GM18502 (cell line): Measurements from ENCODE around the gene OSTN.
"Not testable (repeated sequence)": the region's sequence is repeated elsewhere in the genome, so short reads cannot be mapped to it uniquely, and the experiment has no call there.

Source experiments
- ATAC-seq: cut with Tn5 transposase; IDR thresholded peaks from one replicate; pipeline ENCODE4 v1.9.1; 2021; ENCODE audit warnings: mild to moderate bottlenecking; ENCODE audit not compliant: unreplicated experiment, poor library complexity

OSTN gene

DNA sequence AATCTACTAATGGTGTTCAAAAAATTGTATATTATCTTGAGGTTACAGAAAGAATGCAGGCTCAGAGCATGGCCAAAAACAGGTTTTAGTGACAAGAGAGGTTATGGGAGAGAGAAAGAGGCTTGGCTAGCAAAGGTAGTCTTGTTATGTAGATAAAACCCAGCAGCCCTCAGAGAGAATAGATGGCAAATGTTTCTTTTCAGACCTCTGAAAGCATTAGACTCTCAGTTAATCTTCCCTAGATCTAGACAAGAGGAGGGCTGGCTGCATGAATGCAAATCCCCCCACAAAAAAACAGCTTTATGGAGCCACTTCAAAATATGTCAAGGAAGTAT is 62.2 kb downstream of the OSTN start:
- no peak for ATAC-seq

DNA sequence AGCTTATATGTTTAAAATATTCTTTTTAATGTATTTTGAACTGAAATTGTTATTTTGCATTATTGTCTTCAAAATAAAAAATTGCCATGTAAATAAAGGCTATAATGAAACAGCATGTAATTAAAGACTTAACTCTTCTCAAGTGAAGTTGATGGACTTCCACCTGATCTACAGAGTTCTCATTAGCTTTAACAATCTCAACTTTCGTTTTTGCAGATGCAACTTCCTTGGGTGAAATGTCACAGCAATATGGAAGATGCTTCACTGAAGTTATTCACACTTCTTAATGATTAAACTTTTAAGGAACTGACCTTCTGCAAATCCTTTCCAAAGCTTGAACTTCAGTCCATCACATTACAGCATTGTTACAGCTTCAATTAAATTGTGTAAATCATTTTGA is 63.6 kb downstream of the OSTN start:
- no peak for ATAC-seq

DNA sequence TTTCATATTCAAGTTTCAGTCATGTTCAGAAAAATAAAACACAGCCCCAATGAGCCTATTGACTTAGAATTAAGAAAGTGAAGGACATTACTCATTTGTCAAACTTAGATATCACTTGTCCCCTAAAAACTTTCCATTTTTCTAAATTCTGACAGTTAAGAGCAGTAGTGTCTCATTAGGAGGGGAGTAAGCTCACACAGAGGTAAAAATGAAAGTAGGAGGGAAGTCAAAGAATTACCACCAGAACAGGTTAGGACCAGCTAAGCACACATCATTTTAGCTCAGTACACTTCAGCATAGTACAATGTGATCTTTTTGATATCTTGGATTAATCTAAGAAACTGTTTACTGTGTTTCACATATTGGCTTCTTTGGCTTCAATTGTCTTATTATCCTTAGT is 64.3 kb downstream of the OSTN start:
- peak; percentile 83 for ATAC-seq

DNA sequence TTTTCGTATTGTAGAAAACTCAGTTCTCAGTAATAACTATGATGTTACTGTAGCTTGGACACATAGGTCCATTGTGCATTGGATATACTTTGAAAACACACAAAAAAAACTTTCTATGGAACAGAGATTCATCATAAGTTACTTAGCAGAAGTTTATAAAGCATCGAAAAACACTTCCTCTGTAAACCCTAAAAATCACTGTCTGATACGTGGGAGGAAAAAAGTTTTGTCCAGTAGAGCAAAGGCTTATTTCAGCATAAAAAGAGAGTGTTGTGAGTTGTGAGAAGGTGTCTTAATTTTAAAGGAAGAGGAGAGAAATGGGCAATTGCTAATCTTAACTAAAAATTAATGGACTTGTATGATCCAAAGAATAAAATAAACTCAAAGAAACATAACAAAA is 64.8 kb downstream of the OSTN start:
- ATAC-seq: peak; percentile 31

DNA sequence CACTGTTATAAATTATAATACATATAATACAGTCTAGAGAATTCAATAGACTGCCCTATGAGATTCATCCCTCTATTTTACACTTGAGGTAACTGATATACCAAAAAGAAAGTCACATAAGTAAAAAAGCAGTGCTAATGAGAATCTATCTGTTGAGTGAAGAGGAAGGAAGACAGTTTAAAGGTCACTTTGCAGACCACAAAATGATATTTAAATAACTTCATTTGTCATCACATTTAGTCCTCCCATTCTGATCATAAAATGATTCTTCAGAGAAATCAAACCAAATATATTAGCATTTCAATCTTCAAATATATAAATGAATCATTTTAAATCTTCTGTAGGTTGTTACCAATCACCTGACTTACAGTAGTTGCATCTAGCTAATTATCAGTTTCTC is 69.7 kb downstream of the OSTN start:
- no peak for ATAC-seq

DNA sequence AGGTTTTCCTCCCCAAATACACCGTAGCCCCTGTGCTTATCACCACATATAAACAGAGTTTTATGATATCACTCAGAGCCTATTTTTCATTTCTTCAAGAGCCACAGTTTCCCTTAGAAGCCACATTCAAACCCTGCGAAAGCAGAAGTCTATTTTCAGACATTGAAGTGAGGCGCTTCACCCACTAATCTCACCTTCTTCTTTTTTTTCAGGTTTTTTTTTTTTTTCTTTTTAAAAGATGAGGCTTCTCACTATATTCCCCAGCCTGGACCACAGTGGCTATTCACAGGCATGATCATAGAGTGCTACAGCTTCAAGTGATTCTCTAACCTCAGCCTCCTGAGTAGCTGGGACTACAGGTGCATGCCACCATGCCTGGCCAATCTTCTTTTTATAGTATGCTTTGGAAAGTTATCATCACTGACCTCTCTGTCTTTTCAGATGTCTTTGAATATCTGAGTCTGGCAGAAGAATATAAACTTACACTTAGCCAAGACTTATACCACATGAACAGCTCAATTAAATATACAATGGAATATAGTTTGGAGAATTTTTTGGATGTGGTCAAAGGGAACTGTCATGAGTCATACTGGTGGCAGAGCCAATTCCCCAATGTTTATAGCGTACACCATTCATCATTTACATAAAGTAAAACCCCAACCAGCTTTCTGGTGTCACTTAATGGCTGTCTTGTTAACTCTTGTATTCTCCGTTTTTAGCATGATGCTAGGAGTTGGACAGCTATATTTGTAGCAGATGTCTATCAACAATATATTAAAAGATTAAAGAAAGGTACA is 70.4 kb downstream of the OSTN start:
- peak; percentile 72 for ATAC-seq

DNA sequence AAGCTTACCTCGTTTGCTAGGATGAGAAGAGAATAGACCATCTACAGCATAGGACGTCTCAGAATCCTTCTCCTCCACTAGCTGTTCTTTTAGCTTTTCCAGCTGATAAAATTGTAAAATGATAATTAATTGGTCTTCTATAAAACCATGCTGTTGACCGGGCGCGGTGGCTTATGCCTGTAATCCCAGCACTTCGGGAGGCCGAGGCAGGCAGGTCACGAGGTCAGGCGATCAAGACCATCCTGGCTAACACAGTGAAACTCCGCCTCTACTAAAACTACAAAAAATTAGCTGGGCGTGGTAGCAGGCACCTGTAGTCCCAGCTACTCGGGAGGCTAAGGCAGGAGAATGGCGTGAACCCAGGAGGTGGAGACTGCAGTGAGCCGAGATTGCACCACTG is 76.2 kb downstream of the OSTN start:
- ATAC-seq: not testable (repeated sequence)

DNA sequence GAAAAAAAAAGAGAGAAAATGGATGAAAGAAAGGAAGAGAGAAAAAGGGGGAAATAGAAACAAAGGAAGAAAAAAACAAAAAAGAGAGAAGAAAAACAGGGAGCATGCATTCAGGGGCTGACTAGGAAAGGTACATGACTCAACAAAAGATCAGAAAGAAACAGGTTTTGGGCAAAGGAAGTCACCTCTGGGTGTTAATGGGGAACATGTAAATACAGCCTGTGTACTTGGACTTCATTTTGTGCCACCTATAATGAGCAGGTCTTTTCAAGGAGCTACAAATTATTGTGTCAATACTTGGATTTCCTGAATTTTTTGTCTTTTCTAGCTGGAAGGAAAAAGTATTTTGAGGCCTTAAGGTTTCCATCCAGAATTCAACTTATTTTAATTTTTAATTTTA is 76.7 kb downstream of the OSTN start:
- no peak for ATAC-seq

DNA sequence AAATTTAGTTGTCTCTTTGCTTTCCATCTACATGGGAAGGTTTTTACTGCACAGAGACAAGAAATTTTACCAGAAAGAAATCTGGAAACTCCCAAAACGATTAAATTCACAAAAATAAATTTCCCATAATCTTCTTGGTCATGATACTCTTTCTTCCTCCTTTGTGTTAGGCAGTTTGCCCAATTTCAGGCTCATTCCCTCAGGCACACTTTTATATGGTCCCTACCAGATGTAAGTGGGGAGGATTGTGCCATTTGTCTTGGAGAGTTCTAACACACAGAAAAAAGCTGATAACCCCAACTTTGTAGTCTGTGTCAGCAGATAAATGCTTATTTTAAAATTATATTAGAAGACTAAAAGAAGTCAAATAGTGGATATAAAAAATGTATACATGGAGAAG is 81.1 kb downstream of the OSTN start:
- no peak for ATAC-seq

DNA sequence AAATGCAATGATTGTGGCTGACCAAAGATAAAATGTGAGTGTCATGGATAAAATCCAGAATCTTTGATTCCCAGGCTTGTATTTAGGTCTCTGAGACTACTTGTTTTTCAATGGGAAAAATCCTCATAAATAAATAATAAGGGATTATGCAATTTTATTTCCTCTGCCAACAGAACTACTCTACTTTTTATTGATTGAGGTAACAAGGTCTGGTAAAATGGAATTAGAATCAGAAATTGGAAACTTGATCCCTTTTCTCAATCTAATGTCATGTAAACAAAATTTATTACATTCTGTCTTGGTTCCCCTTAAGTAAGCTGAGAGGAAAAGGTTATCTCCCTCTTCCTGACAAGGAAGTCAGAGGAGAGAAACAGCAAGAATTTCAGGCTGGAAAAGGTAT is 81.8 kb downstream of the OSTN start:
- no peak for ATAC-seq

DNA sequence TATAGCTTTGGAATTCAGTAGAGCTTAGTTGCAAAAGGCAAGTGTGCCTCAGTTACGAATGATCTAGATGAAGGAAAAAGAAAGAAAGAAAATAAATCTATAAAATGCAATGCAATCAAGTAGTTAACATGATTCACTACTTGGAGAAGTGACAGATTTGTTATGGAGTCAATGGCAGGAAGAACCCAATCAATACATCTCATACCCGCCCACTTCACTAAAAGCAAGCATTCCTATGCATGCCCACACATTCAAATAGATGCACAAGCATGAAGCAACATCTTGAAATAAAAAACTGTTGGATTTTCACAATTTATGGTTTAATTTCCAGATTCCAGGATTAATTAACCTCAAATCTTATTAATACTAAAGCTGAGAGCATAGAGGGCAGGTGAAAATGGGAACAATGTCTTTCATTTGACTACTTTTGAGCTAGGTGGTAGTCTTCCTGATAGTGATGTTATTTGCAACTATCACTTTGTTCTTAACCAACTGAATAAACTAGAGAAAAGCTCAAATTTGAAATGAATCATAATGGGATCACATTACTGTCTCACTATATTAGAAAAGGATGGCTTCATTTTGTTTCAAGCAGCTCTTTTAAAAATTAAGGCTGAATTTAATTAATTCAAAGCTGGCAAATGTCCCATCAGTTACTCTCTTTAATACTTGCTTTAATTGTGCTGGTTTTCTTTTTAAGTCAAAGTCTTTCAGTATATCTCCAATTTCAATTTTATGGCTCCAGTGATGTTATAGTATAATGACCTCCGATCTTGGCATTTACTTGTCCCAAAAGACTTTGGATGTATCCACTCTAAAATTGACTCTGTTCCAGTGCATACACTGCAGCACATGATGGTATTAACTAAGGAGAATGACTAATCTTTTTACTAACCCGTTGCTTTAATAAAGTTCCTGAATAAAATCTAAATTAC is 83.5 kb downstream of the OSTN start:
- no peak for ATAC-seq

DNA sequence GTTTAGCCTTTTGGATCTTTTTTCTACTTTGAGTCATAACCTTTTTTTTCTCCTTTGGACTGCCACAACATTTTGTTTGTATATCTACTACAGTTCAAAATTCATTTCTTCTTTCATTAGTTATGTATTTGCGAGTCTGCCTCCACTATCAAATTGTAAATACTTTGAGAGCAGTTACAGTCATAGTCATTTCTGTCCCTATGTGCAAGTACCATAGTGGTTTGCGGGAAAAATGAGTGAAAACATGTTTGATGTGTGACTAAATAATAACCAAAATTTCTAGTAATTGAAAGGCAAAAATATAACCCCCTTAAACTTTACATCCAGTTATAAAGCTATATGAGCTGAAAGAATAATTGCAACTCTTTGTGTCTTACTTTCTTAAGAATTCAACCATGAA is 84.4 kb downstream of the OSTN start:
- peak; percentile 73 for ATAC-seq

DNA sequence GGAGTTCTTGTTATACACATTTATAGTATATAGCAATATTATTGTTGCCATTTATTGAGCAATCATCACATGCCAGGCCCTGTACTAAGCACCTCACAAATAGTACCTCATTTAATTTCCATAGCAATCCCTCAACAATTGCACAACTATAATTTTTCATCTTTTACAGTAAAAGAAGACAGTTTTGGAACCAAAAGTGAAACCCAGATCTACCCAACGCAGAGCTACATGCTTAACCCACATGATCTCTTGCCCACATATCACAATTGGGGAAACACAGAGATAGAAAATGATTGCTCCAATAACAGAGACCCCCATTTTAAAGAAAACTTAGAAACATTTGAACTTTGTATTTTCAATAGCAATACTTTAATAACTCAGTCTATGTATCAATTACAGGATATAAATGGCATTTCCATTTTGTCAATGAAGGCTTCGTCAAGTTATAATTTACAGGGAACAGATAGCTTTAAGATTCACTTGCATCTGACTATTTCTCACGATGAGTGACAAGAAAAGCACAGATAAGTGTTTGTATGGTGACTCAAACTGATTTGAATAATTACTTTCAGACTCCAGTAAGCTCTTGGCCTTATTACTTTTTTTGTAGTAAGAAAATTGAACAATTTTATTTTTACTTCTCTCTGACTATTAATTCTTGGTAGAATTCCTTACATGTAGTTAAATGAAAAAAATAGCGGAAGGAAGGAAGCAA is 91.4 kb downstream of the OSTN start:
- ATAC-seq: peak; percentile 90

DNA sequence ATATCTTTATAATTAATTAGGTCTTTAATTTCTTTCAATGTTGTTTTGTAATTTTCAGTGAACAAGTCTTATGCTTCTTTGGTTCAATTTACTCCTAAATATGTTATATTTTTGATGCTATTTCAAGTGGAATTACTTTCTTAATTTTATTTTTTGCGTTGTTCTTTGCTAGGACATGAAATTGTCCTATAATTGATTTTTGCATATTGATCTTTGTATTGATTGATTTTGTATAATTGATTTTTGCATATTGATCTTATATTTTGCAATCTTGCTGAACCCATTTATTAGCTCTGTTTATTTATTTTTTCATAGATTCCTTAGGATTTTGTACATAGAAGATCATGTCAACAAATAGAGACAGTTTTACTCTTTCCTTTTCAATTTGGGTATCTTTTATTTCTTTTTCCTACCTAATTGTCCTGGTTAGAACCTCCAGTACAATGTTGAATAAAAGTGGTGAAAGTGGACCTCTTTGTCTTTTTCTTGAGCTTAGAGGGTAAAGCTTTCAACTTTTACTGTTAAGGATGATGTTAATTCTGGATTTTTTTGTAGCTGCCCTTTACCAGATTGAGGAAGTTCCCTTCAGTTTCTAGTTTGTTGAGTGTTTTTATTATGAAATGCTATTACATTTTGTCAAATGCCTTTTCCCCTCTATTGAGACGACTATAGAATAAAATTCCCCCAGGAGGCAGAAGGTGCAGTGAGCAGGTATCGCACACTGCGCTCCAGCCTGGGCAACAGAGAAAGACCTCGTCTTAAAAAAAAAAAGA is 93.4 kb downstream of the OSTN start:
- ATAC-seq: no peak

DNA sequence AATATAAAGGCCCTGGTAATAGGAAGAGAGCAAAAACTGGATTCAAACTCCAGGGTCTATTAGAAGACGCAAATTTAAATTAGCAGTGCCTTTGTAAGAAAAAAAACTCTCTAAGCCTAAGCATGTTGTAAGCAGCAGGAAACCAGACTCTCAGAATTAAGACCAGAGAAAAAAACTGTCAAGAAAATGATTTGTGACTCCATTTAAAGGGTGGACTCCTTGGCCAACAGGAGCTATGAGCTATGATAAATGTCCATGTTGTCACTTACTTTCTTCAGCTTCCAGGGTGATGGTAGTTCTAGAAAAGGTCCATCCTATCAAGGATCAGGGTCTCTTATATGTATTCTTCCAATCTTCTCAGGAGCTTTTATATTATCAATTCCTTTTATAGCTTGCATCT is 95.2 kb downstream of the OSTN start:
- no peak for ATAC-seq

DNA sequence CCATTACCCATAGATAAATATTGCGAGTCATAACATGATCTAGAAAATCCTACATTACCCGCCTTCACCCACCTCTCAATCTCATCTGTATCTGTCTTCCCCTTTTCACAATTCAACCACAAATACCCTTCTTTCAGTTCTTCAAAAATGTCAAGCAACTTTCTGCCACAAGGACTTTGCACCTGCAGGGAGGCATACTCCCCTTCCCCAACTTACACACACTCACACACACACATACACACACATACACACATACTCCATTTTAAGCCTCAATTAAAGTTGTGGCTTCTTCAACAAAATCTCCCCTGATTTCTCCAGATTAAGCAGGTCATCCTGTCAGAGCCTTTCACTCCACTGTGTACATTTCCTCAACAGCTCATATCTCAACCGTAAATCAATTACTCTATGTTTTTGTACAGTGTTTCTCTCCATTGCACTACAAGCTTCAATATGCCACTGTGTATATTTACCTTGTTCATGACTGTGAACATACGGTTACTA is 97.0 kb downstream of the OSTN start:
- peak; percentile 82 for ATAC-seq

DNA sequence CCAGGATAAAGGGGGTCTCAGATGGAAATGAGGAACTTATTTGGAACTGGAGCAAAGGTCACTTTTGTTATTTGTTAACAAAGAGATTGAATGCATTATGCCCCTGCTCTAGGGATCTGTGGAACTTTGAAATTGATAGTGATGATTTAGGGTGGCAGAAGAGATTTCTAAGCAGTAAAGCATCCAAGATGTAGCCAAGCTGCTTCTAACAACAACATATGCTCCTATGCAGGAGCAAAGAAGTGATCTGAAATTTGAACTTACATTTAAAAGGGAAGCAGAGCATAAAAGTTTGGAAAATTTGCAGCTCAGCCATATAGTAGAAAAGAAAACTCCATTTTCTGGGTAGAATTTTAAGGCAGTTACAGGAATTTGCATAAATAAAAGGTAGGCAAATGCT is 99.8 kb downstream of the OSTN start:
- no peak for ATAC-seq

DNA sequence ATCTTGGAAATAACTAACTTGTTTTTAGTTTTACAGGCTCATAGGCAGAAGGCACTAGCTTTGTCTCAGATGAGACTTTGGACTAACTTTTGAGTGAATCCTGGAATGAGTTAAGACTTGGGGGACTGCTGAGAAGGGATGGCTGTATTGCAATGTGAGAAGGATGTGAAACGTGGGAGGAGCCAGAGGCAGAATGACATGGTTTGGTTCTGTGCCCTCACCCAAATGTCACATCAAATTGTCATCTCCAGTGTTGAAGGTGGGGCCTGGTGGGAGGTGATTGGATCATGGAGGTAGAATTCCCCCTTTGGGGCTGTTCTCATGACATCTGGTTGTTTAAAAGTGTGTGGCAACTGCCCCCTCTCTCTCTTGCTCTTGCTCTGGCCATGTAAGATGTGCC is 101.4 kb downstream of the OSTN start:
- ATAC-seq: peak; percentile 33

DNA sequence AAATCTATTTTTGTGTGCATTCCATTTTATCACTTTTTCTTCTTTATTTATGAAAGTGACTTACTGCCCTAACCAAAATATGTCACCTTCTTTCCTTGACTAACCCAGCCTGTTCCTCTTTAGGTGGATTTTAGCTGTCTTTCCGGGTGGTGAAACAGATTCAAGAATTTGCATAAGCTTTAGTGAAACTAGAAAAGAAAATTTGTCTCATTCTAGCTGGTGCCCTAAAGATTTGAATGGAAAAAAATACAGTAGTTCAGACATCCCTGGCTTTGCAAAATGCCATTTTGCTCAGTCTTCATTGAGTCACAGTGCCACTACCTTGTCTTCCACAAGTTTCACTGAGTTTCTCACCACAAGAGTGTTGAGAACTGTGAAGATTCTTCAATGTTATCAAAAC is 102.0 kb downstream of the OSTN start:
- peak; percentile 85 for ATAC-seq

DNA sequence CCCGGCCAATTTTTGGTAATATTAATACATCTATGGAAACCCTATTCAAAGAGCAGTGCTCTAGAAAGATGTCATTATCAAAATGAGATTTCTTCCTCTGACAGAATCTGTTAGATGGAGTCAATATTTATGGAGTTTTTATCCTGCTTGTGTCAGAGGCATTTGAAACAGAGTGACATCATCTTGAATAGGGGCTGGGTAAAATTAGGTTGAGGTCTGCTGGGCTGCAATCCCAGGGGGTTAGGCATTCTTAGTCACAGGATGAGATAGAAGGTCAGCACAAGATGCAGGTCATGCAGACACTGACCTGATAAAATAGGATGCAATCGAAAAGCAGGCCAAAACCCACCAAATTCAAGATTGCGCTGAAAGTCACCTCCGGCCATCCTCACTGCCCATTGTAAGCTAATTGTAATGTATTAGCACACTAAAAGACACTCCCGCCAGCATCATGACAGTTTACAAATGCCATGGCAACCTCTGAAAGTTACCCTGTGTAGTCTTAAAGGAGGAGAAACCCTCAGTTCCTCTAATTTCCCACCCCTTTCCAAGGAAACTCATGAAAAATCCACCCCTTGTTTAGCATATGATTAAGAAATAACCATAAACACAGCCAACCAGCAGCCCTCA is 102.9 kb downstream of the OSTN start:
- no peak for ATAC-seq
